Measurements from ENCODE around the gene TPI1.
"Not testable (repeated sequence)": the region's sequence is repeated elsewhere in the genome, so short reads cannot be mapped to it uniquely, and the experiment has no call there.

TPI1 gene

GRCh38 chr12:6863586-6864321, 3.6 kb upstream of the TPI1 start:
- in situ Hi-C loops (cut with MboI; ENCODE audit: low pct_unique_long_range_greater_than_20kb, low sequenced_read_pairs): no loop called here
- DNase-seq: no peak

GRCh38 chr12:6865307-6865706, 2.0 kb upstream of the TPI1 start:
- in situ Hi-C loops (cut with MboI; ENCODE audit: low pct_unique_long_range_greater_than_20kb, low sequenced_read_pairs); DNase-seq: not testable (repeated sequence)

- DNase-seq: no peak
- in situ Hi-C loops (cut with MboI; ENCODE audit: low pct_unique_long_range_greater_than_20kb, low sequenced_read_pairs): no loop called here
Measured at GRCh38 chr12:6866163-6866919, 990 bp upstream of the TPI1 start.

- peak; percentile 61 for DNase-seq
- in situ Hi-C loops (cut with MboI; ENCODE audit: low pct_unique_long_range_greater_than_20kb, low sequenced_read_pairs): no loop called here
Measured at GRCh38 chr12:6866920-6867412, 365 bp upstream of the TPI1 start.

- in situ Hi-C loops (cut with MboI; ENCODE audit: low pct_unique_long_range_greater_than_20kb, low sequenced_read_pairs): no loop called here
- no peak for DNase-seq
Measured at GRCh38 chr12:6868211-6869048, 1.1 kb downstream of the TPI1 start.

- in situ Hi-C loops (cut with MboI; ENCODE audit: low pct_unique_long_range_greater_than_20kb, low sequenced_read_pairs): no loop called here
Measured at GRCh38 chr12:6869049-6870021, 2.0 kb downstream of the TPI1 start.

GRCh38 chr12:6870304-6870703, 3.0 kb downstream of the TPI1 start:
- DNase-seq; in situ Hi-C loops (cut with MboI; ENCODE audit: low pct_unique_long_range_greater_than_20kb, low sequenced_read_pairs): not testable (repeated sequence)

More at GRCh38 chr12:6869049-6870021, 2.0 kb downstream of the TPI1 start:
- DNase-seq: peak; percentile 90

- in situ Hi-C loops (cut with MboI; ENCODE audit: low pct_unique_long_range_greater_than_20kb, low sequenced_read_pairs): no loop called here
- DNase-seq: peak; percentile 53
Measured at GRCh38 chr12:6871052-6871957, 4.0 kb downstream of the TPI1 start.

- DNase-seq: peak; percentile 90
- in situ Hi-C loops (cut with MboI; ENCODE audit: low pct_unique_long_range_greater_than_20kb, low sequenced_read_pairs): no loop called here
Measured at GRCh38 chr12:6872073-6873048, 5.0 kb downstream of the TPI1 start.

- peak; percentile 96 for DNase-seq
- in situ Hi-C loops (cut with MboI; ENCODE audit: low pct_unique_long_range_greater_than_20kb, low sequenced_read_pairs): no loop called here
Measured at GRCh38 chr12:6873094-6874014, 6.0 kb downstream of the TPI1 start, which contains the start of gene SPSB2. TSS of gene SPSB2 (minus strand) at chr12:6873303. CDS start at chr12:6872901, 402 bp downstream.

GRCh38 chr12:6874015-6874368, 6.7 kb downstream of the TPI1 start:
- DNase-seq; in situ Hi-C loops (cut with MboI; ENCODE audit: low pct_unique_long_range_greater_than_20kb, low sequenced_read_pairs): not testable (repeated sequence)

GRCh38 chr12:6879824-6880223, 12.5 kb downstream of the TPI1 start:
- DNase-seq; in situ Hi-C loops (cut with MboI; ENCODE audit: low pct_unique_long_range_greater_than_20kb, low sequenced_read_pairs): not testable (repeated sequence)

GRCh38 chr12:6883252-6883651, 15.9 kb downstream of the TPI1 start:
- in situ Hi-C loops (cut with MboI; ENCODE audit: low pct_unique_long_range_greater_than_20kb, low sequenced_read_pairs): no loop called here
- DNase-seq: no peak

- in situ Hi-C loops (cut with MboI; ENCODE audit: low pct_unique_long_range_greater_than_20kb, low sequenced_read_pairs): no loop called here
- no peak for DNase-seq
Measured at GRCh38 chr12:6883683-6884082, 16.4 kb downstream of the TPI1 start.

GRCh38 chr12:6884539-6884938, 17.2 kb downstream of the TPI1 start:
- in situ Hi-C loops (cut with MboI; ENCODE audit: low pct_unique_long_range_greater_than_20kb, low sequenced_read_pairs): no loop called here
- DNase-seq: no peak

All from KBM-7 (cell line).